SU-DHL-6 (cell line): ENCODE measurements around the gene LRRC4.

ENCODE experiments used
- CTCF ChIP-seq: fragments of 200-600 bp; sonication (generic); IDR thresholded peaks from one replicate; pipeline ENCODE4 v1.5.1; 2017; ENCODE audit warnings: antibody characterized with exemption, mild to moderate bottlenecking, low read length, moderate library complexity; ENCODE audit not compliant: insufficient read depth, poor library complexity, severe bottlenecking
- EZH2phosphoT487 ChIP-seq: fragments of 200-600 bp; sonication (generic), shearing (Covaris generic); conservative IDR thresholded peaks from 2 replicates; pipeline ENCODE4 v1.6.1; 2018; ENCODE audit warnings: mild to moderate bottlenecking, antibody characterized with exemption, low read length, moderate library complexity, mixed read lengths

DNA sequence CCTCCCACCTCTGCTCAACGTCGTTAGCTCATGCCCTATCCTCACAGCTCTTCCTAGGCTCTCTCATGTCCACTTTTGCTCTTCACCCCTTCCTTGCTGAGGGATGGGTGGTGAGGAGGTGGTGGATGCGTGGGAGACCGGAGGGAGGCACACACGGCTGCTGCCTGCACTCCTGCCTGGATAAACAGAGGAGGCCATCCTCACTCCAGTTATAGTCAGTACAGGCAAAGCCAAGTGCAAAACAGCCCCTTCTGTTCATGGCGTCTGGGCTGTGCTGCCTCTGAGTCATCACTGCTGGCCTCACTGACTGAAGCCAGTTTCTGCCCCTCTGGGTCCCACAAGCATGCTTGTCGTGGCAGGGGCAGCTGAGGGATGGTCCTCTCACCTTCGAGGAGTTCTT is 31.9 kb upstream of the LRRC4 start:
- TF ChIP-seq EZH2phosphoT487 (no peak), CTCF (no peak)
